ENCODE measurements around the gene DOCK3.
"Not testable (repeated sequence)": the region's sequence is repeated elsewhere in the genome, so short reads cannot be mapped to it uniquely, and the experiment has no call there.

DOCK3 gene

DNA sequence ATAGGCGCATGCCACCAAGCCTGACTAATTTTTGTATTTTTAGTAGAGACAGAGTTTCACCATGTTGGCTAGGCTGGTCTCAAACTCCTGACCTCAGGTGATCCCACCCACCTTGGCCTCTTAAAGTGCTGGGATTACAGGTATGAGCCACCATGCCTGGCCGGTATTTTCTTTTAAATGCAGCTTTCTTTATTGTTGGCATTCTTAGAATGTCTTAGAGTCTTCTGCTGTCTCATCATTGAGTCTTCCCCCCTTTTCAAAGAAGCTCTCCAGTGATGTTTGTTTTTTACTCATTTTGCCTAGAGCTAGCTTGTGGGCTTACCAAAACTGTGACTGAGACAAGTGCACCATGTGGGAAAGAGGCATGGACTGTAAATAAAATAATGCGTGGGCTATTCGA is 13.9 kb downstream of the DOCK3 start:
- not testable (repeated sequence) for DNase-seq

DNA sequence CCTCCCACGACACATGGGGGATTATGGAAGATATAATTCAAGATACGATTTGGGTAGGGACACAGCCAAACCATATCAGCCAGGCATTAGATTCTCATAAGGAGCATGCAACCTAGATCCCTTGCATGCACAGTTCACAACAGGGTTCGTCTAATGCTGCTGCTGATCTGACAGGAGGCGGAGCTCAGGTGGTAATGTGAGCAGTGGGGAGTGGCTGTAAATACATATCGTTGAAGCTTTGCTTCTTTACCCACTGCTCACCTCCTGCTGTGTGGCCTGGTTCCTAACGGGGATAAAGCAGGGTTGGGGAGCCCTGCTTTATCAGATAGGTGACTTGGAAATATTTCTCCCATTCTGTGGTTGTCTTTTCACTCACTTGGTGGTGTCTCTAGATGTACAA is 14.8 kb downstream of the DOCK3 start:
- DNase-seq: no peak

DNA sequence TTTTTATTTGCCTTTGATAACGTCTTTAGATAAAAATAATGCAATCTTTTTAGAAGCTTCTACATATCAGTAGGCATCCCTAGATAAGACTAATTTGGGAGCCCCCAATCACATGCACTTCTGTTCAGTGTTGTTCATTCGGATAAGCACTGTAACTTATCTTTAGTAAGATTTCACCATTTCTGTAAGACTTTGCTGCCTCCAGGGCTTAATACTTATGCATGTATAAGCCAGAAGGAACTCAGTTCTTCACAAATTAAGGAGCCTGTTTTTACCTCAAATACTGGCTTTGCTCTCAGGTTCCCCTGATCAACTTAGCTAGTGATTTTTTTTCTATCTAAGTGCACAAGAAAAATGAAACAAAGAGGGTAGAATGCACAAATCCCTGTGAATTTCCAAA is 20.3 kb downstream of the DOCK3 start:
- DNase-seq: no peak

DNA sequence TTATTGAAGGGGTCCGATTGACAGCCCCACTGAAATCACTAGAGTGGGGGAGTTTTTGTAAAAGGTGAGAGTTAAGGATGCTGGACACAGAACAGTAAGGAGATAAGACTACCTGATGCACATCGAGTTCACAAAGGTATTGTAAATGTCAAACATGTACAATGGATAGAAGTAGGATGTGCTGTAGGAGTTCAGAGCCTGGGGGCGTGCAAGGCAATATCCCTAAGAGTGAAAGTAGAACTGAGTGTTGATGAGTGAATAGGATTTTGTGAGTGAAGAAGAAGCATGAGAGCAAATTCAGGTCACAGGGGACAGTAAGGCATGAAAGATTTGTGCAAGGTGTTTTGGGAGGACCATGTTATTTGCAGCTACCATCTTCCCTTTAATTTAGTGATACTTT is 21.5 kb downstream of the DOCK3 start:
- no peak for DNase-seq

DNA sequence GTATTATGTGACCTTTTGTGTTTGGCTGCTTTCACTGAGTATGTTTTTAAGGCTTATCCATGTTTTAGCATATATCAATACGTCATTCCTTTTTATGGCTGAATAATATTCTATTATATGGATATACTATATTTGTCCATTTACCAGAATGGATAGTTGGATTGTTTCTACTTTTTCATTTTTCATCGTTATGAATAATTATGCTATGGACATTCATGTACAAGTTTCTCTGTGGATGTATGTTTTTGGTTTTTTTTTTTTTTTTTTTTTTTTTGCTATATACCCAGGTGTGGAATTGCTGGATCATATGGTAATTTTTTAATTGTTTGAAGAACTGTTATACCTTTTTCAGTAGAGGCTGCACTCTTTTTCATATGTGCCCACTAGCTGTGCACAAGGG is 23.5 kb downstream of the DOCK3 start:
- DNase-seq: no peak

DNA sequence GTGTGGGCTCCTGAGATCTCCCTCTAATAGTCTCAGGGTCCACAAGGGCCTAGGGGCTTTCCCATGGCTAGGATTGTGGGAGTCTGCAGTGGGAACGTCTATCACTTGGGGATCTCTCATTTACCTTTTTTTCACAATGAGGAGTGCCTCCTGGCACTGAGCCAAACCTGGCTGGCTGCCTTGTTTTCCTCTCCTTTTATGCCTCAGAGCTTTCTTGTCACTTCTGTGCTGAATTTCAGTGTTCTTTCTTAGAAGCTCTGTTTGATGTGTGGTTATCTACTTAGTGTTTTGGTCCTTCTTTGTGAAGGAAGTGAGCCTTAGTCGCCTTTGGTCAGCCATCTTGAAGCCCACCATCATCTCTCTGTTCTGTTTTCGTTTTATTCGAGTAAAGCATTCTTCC is 33.9 kb downstream of the DOCK3 start:
- no peak for DNase-seq

DNA sequence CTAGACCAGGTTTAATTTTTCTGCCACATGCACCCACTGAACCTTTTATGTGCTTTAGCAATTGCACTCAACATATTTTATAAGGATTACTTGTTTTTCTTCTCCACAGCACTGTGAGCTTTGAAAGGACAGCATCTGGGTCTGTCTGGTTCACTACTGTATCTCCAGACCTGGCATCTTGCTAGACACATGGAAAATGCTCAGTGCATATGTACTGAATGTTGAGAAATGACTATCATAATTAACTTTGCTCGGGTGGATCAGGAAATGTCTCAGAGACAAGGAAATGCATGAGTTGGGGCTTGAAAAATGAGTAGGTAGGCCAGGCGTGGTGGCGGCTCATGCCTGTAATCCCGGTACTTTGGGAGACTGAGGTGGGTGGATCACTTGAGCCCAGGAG is 40.2 kb downstream of the DOCK3 start:
- DNase-seq: no peak

DNA sequence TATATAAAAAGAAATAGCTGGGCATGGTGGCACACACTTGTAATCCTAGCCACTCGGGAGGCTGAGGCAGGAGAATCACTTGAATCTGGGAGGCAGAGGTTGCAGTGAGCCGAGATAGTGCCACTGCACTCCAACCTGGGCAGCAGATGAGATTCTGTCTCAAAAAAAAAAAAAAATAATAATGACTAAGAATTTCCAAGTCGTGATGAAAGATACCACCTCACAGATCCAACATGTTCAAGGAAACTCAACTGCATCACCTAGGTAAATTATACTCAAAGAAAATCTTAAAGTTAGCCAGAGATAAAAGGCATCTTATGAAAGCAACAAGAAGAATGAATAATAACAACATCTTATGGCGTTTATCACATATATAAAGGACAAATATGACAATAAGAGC is 50.1 kb downstream of the DOCK3 start:
- DNase-seq: no peak

DNA sequence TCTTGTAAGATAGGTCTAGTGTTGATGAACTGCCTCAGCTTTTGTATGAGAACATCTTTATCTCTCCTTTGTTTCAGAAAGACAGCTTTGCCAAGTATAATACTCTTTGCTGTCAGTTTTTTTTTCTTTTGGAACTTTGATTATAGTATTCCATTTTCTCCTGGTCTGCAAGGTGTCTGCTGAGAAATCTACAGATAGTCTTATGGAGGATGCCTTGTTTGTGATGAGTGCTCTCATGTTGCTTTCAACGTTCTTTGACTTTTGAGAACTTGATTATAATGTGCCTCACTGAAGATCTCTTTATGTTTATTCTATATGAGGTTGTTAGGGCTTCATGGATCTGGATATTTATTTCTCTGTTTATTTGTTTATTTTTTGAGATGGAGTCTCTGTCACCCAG is 60.3 kb downstream of the DOCK3 start:
- DNase-seq: no peak

DNA sequence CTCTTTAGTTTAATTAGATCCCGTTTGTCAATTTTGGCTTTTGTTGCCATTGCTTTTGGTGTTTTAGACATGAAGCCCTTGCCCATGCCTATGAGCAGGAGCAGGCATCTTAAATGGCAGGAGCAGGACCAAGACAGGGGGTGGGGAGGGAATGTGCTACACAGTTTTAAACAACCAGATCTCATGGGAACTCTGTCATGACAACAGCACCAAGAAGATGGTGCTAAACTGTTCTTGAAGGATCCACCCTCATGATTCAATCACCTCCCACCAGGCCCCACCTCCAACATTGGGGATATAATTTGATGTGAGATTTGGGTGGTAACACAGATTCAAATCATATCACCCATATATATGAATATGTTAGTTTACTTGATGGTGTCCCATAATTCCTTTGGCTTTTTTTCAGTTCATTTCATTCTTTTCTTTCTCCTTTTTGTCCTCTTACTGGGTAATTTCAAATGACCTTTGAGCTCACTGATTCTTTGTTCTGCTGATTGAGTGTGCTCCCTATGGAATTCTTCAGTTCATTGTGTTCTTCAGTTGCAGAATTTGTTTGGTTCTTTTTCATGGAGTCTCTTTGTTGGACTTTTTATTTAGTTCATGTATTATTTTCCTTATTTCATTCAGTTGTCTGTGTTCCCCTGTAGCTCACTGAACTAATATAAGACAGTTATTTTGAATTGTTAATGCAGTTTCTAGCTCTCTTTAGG is 62.6 kb downstream of the DOCK3 start:
- DNase-seq: no peak

DNA sequence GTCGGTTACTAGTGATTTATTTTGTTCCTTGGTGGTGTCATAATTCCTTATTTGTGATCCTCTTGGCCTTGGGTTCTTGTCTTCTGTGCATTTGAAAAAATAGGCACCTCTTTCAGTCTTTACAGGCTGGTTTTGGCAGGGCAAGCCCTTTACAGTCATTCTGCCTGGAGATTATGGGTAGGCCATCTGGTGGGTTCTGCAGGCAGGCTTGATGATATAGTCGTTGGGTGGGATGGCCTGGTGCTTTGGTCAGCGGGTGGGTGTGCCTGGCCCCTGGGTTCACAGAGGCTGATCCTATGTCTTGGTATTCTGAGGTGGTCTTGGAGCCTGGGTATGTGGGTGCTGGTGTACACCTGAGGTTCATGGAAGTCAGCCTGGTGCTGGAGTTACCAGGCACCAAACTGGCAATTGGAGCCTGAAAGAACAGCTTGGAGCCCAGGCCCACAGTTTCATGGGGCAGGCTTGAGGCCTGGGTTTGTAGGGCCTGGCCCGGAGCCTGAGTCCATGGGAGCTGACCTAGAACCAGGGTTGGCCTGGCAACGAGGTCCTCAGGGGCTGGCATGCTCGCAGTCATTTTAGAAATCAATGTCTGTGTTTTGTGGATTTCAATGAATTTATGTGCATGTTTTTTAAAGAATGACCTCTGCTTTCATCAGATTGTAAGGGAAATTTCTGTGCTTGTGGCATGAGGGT is 63.3 kb downstream of the DOCK3 start:
- no peak for DNase-seq

DNA sequence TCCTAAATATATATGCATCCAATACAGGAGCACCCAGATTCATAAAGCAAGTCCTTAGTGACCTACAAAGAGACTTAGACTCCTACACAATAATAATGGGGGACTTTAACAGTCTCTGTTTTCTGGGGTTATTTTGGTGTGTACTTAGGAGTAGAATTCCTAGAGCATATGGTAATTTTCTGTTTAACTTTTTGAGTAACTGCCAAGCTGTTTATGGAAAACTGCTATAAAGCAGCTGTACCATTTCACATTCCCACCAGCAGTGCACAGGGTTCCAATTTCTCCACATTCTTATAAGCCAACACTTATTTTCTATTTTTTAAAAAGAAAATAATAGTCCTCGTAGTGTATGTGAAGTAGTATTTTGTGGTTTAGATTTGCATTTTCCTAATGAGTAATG is 68.9 kb downstream of the DOCK3 start:
- DNase-seq: no peak

DNA sequence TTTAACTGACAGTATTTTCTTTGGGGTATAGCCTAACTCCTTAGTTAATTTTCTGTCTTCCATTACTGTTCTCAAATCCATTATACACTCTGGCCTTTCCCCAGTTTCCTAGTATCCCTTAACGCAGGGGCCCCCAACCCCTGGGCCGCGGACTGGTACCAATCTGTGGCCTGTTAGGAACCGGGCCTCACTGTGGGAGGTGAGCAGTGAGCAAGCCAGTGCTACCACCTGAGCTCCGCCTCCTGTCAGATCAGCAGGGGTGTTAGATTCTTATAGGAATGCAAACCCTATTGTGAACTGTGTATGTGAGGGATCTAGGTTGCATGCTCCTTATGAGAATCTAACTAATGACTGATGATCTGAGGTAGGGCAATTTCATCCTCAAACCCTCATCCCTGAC is 75.1 kb downstream of the DOCK3 start:
- DNase-seq: no peak

DNA sequence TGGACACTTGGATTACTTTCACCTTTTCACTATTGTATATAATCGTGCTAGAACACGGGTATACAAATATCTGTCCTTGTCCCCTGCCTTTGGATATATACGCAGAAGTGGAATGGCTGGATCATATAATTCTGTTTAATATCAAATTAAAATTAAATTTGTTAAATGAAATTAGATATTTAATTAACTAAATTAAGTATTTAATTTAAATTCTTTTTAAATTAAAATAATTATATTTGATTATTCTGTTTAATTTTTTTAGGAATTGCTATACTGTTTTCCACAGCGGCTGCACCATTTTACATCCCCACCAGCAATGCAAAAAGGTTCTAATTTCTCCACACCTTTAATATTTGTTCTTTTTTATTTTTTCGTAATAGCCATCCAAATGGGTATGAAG is 84.3 kb downstream of the DOCK3 start:
- DNase-seq: no peak

DNA sequence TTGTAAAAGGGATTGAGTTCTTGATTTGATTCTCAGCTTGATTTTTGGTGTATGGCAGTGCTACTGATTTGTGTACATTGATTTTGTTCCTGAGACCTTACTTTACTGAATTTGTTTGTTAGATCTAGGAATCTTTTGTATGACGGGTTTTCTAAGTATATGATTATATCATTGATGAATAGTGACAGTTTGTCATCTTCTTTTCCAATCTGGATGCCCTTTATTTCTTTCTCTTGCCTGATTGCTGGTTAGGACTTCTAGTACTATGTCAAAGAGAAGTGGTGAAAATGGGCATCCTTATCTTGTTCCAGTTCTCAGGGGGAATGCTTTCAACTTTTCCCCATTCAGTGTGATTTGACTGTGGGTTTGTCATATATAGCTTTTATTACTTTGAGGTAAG is 103.0 kb downstream of the DOCK3 start:
- no peak for DNase-seq

DNA sequence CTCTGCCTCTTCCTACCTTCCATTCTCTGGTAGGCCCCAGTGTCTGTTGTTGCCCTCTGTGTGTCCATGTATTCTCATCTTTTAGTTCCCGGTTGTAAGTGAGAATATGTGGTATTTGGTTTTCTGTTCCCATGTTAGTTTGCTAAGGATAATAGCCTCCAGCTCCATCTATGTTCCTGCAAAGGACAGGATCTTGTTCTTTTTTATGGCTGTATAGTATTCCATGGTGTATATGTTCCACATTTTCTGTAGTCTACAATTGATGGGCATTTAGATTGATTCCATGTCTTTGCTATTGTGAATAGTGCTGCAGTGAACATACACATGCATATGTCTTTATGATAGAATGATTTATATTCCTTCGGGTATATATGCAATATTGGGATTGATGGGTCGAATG is 107.0 kb downstream of the DOCK3 start:
- not testable (repeated sequence) for DNase-seq

DNA sequence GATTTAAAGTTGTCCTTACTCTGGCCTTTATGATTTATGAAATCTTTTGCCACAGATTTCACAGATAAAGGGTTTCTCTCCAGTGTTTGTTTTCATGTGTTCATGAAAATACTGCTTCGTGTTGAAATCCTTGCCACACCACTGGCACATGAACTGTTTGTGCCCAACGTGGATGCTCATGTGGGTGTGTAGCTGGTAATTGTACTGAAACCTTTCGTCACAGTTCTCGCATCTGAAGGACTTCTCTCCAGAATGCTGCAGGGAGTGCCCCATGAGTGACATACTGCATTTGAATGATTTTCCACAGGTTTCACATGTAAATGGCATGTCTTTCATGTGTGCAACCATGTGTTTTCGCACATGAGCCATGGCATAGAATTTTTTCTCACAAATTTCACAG is 111.9 kb downstream of the DOCK3 start:
- DNase-seq: no peak

DNA sequence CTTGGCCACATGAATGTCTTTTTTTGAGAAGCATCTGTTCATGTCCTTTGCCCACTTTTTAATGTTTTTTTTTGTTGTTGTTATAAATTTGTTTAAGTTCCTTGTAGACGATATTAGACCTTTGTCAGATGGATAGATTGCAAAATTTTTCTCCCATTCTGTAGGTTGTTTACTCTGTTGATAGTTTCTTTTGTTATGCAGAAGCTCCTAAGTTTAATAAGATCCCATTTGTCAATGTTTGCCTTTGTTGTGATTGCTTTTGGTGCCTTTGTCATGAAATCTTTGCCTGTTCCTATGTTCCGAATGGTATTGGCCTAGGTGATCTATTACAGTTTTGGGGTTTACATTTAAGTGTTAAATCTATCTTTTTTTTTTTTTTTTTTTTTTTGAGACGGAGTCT is 116.2 kb downstream of the DOCK3 start:
- not testable (repeated sequence) for DNase-seq

DNA sequence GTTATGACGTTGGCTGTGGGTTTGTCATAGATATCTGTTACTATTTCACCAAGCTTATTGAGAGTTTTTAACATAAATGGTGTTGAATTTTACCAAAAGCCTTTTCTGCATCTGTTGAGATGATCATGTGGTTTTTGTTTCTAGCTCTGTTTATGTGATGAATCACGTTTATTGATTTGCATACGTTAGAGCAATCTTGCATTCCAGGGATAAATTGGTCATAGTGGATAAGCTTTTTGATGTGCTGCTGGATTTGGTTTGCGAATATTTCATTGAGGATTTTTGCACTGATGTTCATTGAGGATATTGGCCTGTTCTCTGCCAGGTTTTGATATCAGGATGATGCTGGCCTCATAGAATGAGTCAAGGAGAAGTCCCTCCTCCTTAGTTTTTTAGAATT is 117.8 kb downstream of the DOCK3 start:
- no peak for DNase-seq

DNA sequence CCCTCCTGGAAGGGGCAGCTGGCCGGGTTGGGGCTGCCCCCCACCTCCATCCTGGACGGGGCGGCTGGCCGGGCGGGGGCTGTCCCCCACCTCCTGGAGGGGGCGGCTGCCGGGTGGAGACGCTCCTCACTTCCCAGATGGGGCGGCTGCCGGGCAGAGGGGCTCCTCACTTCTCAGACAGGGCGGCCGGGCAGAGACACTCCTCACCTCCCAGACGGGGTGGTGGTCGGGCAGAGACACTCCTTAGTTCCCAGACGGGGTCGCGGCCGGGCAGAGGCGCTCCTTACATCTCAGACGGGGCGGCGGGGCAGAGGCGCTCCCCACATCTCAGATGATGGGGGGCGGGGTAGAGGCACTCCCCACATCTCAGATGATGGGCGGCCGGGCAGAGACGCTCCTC is 129.1 kb downstream of the DOCK3 start:
- not testable (repeated sequence) for DNase-seq

DNA sequence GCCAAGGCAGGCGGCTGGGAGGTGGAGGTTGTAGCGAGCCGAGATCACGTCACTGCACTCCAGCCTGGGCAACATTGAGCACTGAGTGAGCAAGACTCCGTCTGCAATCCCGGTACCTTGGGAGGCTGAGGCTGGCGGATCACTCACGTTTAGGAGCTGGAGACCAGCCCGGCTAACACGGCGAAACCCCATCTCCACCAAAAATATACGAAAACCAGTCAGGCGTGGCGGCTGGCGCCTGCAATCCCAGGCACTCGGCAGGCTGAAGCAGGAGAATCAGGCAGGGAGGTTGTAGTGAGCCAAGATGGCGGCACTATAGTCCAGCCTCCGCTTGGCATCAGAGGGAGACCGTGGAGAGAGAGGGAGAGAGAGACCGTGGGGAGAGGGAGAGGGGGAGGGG is 129.6 kb downstream of the DOCK3 start:
- not testable (repeated sequence) for DNase-seq

DNA sequence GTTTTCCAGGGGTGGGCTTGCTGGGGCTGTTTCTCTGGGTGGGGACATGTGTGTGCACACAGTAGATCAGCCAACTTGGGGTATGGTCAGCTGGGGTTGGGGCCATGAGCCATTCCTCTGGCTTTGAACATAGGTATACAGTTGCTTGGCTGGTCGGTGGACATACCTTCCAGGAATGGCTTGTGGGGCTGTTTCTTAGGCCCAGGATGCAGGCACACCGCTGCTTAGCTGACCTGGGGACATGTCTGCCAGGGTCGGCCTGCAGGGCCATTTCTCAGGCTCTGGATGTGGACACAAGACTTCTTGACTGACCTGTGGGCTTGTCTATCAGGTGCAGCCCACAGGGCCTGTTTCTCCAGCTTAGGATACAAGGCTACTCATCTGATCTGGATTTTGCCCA is 130.6 kb downstream of the DOCK3 start:
- no peak for DNase-seq

DNA sequence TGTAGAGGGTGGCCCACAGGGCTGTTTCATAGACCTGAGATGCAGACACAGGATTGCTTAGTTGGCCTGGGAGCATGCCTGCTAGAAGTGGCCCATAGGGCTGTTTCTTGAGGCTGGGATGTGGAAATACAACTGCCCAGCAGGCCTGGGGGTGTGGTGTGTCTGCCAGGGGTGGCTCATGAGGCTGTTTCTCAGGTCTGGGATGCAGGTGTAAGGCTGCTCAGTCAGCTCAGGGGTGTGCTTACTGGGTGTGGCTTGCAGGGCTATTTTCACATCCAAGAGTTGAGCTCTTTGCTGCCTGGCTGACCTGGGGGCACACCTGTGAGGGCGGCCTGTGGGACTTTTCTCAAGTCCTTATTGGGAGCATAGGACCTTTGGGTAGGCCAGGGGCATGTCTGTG is 131.3 kb downstream of the DOCK3 start:
- no peak for DNase-seq

DNA sequence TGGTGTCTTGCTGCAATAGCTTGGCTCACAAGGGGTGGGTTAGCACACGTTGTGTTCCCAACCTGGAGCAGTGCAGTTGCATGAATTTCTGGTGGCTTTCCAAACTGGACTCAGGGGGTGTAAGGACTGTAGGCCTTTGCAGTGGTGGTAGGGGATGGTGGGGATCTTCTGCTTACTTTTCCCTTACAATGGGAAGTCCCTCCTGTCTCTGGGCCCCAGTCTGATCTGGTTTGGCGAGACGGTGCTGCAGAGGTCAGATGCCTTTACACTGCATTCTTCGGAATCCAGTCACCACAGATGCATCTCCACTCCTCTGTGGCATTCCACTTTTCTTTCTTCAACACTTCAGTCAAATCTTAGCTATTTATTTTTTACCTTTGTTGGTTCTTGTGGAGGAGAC is 132.1 kb downstream of the DOCK3 start:
- DNase-seq: no peak

DNA sequence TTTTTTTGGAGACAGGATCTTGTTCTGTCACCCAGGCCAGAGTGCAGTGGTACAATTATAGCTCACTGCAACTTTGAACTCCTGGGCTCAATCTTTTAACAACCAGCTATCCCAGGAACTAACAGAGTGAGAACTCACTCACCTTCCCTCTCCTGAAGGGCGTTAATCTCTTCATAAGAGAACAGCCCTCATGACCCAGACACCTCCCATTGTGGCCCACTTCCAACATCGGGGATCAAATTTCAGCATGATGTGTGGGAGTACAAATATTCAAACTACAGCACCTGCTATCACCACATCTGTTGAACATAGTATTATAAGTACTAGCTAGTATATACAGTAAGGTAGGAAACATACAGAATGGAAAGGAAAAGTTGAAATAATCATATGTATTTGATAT is 132.5 kb downstream of the DOCK3 start:
- no peak for DNase-seq

Data from activated CD4-positive, CD25-positive, alpha-beta regulatory T cell (primary cell).